ES-I3 (cell line): Measurements from ENCODE around the gene SPRYD4.
"Not testable (repeated sequence)": the region's sequence is repeated elsewhere in the genome, so short reads cannot be mapped to it uniquely, and the experiment has no call there.

Experiments used
- H3K36me3 ChIP-seq: 2 replicates; pipeline ENCODE4 v1.6.1; 2013; ENCODE audit warnings: mild to moderate bottlenecking, low read length, control low read depth, moderate library complexity; ENCODE audit not compliant: insufficient read depth
- H3K4me1 ChIP-seq: 2 replicates; pipeline ENCODE4 v1.6.1; 2013; ENCODE audit warnings: mild to moderate bottlenecking, control low read depth, low read length; ENCODE audit not compliant: insufficient read depth
- H3K9ac ChIP-seq: 2 replicates; pipeline ENCODE4 v1.6.1; 2013; ENCODE audit warnings: low read depth, mild to moderate bottlenecking, low read length, moderate library complexity
- H3K9me3 ChIP-seq: 2 replicates; pipeline ENCODE4 v1.6.1; 2013; ENCODE audit warnings: mild to moderate bottlenecking, low read length, moderate library complexity; ENCODE audit not compliant: control insufficient read depth, insufficient read depth

Gene SPRYD4

DNA sequence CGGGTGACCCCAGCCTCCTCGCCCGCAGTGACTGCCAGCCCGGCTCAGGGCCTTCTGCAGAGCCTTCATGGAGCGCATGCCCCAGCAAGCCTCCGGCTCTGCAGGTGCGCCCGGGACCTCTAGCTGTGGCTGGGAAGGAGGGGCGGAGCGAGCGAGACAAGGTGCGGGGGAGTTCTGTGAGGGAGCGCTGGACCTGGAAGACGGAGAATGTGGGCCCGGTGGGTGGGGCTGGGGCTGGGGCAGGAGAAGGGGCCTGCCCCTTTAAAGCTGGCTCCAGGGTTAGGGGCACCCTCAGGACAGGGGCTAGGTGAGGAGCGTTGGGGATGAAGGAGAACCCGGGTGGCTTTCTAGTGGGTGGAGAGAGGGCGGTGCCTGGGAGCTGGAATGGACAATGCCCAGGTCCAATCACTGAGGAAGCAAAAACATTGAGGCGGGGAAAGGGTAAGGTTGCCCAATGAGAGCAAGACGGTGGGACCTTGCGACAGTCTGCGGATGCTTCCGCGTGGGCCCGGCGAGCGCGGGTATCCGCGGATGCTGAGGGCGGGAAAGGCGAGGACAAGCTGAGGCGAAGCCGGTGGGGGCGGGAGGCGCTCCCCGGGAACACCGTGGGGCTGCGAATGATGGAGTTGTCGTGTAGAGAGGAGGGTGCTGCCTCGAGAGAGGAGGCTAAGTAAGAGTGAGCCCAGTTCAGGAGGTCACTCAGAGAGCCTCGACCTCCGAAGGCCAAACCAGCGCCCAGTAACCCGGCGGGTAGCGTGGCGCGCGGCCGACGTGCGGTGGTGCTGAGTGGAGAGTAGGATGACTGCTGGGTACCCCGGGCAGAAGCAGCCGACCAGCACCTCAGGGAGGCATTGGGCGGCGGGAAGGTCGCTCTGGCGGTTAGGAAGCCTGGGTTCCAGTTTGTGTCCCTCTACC is 19.9 kb downstream of the SPRYD4 start, which contains the start of gene GLS2:
Gene GLS2, minus strand, starts transcription at position 121 of the 915 bp plus-strand sequence. Its CDS starts 43 bp downstream, at position 78.
- Histone ChIP-seq H3K36me3 (no peaks in the 10 kb centered on the region), H3K9ac (peak within 1 kb of the TSS; percentile 78), H3K4me1 (peaks cover 5% of the 10 kb centered on the region; the same call in 1 of the 2 replicates), H3K9me3 (0 out of 2 replicates have a peak, but pooled peaks cover 4% of the 10 kb centered on the region)

DNA sequence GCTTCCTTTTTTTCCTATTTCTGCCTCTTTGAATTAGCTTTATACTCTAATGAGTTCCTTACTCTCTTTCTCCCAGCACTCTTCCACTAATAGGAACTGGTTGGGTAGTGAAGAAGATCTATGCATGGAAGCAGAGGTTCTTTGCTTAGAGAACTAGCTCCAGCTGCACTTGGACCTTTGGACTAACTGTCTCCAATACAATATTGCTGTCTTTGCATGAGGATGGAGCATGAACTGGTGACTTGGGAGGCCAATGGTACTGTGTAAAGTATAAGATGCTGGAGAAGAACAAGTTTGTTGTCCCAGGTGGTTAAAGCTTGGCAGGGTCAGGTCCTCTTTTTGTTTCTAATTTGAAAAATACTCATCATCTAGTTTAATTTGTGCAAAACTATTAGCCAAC is 22.0 kb downstream of the SPRYD4 start:
- Histone ChIP-seq H3K9me3 (0 out of 2 replicates have a peak, but pooled peaks cover 4% of the 10 kb centered on the region), H3K4me1 (peaks cover 5% of the 10 kb centered on the region; the same call in 1 of the 2 replicates), H3K36me3 (no peaks in the 10 kb centered on the region)

DNA sequence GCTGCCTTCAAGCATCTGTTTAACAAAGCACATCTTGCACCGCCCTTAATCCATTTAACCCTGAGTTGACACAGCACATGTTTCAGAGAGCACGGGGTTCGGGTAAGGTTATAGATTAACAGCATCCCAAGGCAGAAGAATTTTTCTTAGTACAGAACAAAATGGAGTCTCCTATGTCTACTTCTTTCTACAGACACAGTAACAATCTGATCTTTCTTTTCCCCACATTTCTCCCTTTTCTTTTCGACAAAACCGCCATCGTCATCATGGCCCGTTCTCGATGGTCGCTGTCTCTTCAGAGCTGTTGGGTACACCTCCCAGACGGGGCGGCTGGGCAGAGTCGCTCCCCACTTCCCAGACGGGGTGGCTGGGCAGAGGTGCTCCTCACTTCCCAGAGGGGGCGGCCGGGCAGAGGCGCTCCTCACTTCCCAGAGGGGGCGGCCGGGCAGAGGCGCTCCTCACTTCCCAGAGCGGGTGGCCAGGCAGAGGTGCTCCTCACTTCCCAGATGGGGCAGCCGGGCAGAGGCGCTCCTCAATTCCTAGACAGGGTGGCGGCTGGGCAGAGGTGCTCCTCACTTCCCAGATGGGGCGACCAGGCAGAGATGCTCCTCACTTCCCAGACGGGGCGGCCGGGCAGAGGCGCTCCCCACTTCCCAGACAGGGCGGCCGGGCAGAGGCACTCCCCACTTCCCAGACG is 25.2 kb downstream of the SPRYD4 start:
- H3K9me3 ChIP-seq, H3K9ac ChIP-seq, H3K36me3 ChIP-seq, H3K4me1 ChIP-seq: not testable (repeated sequence)

More for the DNA sequence above, 22.0 kb downstream of the SPRYD4 start:
- H3K9ac ChIP-seq = no peak overlapping the region

DNA sequence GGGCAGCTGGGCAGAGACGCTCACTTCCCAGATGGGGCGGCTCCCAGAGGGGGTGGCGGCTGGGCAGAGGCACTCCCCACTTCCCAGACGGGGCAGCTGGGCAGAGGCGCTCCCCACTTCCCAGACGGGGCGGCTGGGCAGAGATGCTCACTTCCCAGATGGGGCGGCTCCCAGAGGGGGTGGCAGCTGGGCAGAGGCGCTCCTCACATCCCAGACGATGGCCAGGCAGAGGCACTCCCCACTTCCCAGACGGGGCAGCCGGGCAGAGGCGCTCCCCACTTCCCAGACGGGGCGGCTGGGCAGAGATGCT is 25.7 kb downstream of the SPRYD4 start:
- not testable (repeated sequence) for H3K36me3 ChIP-seq, H3K4me1 ChIP-seq, H3K9me3 ChIP-seq, H3K9ac ChIP-seq

DNA sequence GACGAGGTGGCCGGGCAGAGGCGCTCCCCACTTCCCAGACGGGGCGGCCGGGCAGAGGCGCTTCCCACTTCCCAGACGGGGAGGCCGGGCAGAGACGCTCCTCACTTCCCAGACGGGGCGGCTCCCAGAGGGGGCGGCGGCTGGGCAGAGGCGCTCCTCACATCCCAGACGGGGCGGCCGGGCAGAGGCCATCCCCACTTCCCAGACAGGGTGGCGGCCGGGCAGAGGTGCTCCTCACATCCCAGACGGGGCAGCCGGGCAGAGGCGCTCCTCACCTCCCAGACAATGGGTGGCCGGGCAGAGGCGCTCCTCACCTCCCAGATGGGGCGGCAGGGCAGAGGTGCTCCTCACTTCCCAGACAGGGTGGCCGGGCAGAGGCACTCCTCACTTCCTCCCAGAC is 26.1 kb downstream of the SPRYD4 start:
- H3K36me3 ChIP-seq, H3K4me1 ChIP-seq, H3K9me3 ChIP-seq, H3K9ac ChIP-seq: not testable (repeated sequence)

DNA sequence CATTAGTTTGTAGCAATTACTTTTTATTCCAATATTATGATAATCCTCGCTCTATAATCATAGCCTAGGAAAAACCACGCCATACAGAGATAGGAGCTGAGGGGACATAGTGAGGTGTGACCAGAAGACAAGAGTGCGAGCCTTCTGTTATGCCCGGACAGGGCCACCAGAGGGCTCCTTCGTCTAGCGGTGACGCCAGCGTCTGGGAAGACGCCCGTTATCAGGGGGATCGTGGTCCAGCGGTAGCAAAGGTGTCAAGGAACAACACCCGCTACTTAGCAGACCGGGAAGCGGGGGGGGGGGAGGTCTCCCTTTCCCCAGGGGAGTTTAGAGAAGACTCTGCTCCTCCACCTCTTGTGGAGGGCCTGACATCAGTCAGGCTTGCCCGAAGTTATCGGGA is 28.3 kb downstream of the SPRYD4 start:
- not testable (repeated sequence) for H3K4me1 ChIP-seq, H3K36me3 ChIP-seq, H3K9me3 ChIP-seq, H3K9ac ChIP-seq

DNA sequence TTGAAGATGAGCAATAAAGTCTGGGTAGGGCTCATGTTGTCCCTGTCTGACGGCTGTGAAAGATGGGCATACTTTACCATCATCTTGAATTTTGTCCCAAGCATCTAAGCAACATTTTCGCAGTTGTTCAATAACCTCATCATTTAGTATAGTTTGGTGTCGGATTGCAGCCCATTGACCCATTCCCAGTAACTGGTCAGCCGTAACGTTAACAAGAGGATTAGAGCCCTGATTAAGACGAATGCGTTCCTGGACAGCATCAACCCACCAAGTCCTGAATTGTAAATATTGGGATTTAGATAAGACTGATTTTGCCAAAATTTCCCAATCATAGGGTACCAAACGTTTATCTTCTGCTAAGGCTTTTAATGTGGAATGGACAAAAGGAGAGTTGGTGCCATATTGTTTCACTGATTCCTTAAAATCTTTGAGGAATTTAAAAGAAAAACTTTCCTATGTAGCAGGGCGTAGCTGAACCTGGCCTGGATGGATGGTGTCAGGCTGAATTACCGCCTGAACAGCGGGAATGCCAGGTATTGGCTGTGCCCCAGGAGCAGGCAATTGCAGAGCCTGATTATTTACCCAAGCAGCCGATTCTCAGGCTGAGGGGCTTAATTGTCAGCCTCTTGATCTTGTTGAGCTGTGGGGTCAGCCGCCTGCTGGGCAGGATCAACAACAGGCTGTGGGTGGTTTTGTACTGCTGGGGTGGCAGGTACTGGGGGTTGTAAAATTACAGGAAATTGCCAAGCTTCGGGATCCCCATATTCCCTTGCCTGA is 29.9 kb downstream of the SPRYD4 start:
- H3K36me3 ChIP-seq, H3K4me1 ChIP-seq, H3K9me3 ChIP-seq, H3K9ac ChIP-seq: not testable (repeated sequence)

DNA sequence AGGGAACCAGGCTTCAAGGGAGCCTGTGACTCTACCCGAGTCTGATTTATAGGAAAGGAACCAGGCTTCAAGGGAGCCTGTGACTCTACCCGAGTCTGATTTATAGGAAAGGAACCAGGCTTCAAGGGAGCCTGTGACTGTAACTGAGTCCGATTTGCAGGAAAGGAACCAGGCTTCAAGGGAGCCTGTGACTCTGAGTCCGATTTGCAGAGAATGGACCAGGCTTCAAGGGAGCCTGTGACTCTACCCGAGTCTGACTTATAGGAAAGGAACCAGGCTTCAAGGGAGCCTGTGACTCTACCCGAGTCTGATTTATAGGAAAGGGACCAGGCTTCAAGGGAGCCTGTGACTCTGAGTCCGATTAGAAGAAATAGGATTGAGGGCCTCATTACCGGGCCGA is 31.1 kb downstream of the SPRYD4 start:
- H3K9me3 ChIP-seq = not testable (repeated sequence)

DNA sequence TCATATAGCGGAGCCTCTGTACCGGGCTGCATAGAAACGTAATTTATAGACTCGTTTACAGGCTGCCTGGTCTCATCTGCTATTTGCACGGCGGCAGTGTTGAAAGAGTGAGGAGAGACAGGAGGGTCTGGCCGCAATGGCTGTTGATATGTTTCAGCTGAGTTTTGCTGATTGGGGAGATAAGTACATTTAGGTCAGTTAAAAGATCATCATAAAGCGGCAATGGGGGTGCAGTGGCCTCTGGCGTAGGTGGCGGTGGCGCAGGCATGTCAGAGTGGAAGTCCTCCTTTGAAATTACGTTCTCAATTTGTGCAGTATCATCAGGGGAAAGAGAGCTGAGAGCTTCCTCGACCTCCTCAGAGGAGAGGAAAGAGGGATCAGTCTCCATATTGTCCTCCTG is 31.5 kb downstream of the SPRYD4 start:
- H3K4me1 ChIP-seq, H3K9ac ChIP-seq, H3K9me3 ChIP-seq, H3K36me3 ChIP-seq: not testable (repeated sequence)

More for the DNA sequence above, 31.1 kb downstream of the SPRYD4 start:
- H3K4me1 ChIP-seq, H3K9ac ChIP-seq, H3K36me3 ChIP-seq: not testable (repeated sequence)

DNA sequence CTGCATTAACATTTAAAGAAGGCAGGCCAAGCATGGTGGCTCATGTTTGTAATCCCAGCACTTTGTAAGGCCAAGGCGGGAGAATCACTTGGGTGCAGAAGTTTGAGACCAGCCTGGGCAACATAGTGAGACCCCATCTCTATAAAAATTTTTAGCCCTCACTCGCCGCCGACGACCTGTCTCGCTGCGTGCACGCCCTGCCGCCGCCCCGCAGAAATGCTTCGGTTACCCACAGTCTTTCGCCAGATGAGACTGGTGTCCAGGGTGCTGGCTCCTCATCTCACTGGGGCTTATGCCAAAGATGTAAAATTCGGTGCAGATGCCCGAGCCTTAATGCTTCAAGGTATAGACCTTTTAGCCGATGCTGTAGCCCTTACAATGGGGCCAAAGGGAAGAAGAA is 42.4 kb downstream of the SPRYD4 start:
- Histone ChIP-seq H3K9ac (no peak overlapping the region), H3K4me1 (no peaks in the 10 kb centered on the region), H3K36me3 (no peaks in the 10 kb centered on the region), H3K9me3 (no peaks in the 10 kb centered on the region)

DNA sequence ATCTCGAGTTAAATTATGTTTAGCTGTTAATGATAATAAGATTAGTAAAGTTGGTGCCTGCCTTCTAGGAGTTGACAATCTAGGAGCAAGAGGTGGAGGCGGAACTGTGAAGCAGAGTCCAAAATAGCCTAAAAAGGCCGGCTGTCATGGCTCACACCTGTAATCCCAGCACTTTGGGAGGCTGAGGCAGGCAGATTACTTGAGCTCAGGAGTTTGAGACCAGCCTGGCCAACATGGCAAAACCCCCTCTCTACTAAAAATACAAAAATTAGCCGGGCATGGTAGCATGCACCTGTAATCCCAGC is 45.6 kb downstream of the SPRYD4 start:
- H3K9me3 ChIP-seq, H3K36me3 ChIP-seq, H3K4me1 ChIP-seq, H3K9ac ChIP-seq: not testable (repeated sequence)

DNA sequence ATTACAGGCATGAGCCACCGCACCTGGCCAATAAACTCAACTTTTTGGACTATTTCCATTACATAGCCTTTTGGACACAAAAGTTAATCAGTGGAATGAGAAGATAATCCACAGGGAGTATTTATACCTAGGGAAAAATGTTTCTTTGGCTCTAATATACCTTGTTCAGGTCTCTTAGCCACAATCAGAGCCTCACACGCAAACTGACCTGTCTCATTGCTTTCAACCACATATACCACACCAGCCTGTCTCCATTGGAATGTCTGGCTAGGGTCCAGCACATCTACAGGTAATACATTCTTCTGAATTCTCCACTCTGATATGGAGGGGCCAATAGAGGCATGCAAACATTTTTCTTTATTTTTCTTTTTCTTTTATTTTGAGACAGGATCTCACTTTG is 49.5 kb downstream of the SPRYD4 start:
- H3K9ac ChIP-seq = no peak overlapping the region
- peaks cover 7% of the 10 kb centered on the region; the same call in 1 of the 2 replicates for H3K4me1 ChIP-seq
- H3K9me3 ChIP-seq = no peaks in the 10 kb centered on the region
- H3K36me3 ChIP-seq = no peaks in the 10 kb centered on the region

DNA sequence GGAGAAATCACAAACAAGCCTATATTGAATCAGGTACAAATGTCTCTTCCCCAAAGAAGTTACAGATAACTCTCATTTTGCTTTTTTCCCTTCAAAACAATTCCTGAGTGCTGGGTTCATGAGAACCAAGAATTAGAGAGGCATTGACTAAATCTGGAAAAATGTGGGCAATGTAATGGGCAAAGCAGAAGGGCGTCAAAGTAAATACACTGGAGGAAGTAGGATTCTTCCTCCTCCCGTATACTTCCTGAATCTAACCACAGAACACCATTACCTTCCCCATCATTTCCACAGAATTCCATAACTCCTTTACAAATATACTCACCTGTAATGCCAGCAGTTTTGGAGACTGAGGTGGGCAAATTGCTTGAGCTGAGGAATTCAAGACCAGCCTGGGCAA is 50.2 kb downstream of the SPRYD4 start:
- Histone ChIP-seq H3K9me3 (no peaks in the 10 kb centered on the region), H3K4me1 (peaks cover 7% of the 10 kb centered on the region; the same call in 1 of the 2 replicates), H3K9ac (no peak overlapping the region), H3K36me3 (no peaks in the 10 kb centered on the region)

DNA sequence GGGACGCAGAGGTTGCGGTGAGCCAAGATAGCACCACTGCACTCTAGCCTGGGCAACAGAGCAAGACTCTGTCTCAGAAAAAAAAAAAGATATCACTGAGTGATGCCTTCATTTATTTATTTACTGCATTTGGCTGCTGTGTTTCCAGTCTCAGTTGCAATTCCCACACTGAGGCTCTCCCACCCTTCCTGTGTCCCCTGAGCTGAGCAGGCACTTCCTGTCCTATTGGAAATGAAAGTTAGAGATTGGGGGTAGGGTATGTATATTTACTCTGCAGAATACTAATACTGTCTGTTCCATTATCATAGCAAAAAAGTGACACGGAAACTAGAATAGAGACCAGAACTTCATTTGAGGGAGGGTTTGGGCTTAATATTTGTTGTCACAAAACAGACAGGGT is 51.7 kb downstream of the SPRYD4 start:
- Histone ChIP-seq H3K9ac (no peak overlapping the region), H3K36me3 (no peaks in the 10 kb centered on the region), H3K9me3 (no peaks in the 10 kb centered on the region), H3K4me1 (peaks cover 7% of the 10 kb centered on the region; the same call in 1 of the 2 replicates)
